Spleen (tissue), 11 donors: Measurements from ENCODE around the gene HMGCL. TPM values are rescaled to one million over a fixed set of nuclear protein-coding genes. Genes with fewer than 3 reads are reported as not detected.
"Not testable (repeated sequence)": the region's sequence is repeated elsewhere in the genome, so short reads cannot be mapped to it uniquely, and the experiment has no call there.

Source experiments
- DNase-seq: peaks from one replicate; pipeline ENCODE4 v3.0.0-alpha.2; 2020
- H3K27ac ChIP-seq, 8 donors: fragments of 200-600 bp; sonication (generic) in 7 of 8; 1 replicate in 4 of 8; 2 replicates in 4 of 8; pipeline versions ENCODE4 v1.5.0 to v1.8.0; 2016 to 2021; ENCODE audit warnings: inconsistent platforms in 4 of 8, mild to moderate bottlenecking in 4 of 8, moderate library complexity in 1 of 8
- H3K27me3 ChIP-seq, 7 donors: fragments of 200-600 bp; sonication (generic) in 6 of 7; replicated peaks in 1 of 7; 1 replicate in 4 of 7; 2 replicates in 3 of 7; pipeline versions ENCODE4 v1.5.0 to v1.8.0; 2016 to 2021; ENCODE audit warnings: inconsistent platforms in 3 of 7, mild to moderate bottlenecking in 1 of 7
- H3K36me3 ChIP-seq, 6 donors: fragments of 200-600 bp; sonication (generic) in 5 of 6; 1 replicate in 4 of 6; 2 replicates in 2 of 6; pipeline versions ENCODE4 v1.5.0 to v1.8.0; 2016 to 2021; ENCODE audit warnings: inconsistent platforms in 2 of 6
- H3K4me1 ChIP-seq, 6 donors: fragments of 200-600 bp; sonication (generic) in 5 of 6; 1 replicate in 3 of 6; 2 replicates in 3 of 6; pipeline versions ENCODE4 v1.5.0 to v1.8.0; 2016 to 2021; ENCODE audit warnings: inconsistent platforms in 3 of 6
- H3K4me3 ChIP-seq, 8 donors: fragments of 200-600 bp; sonication (generic) in 7 of 8; 1 replicate in 4 of 8; 2 replicates in 4 of 8; pipeline versions ENCODE4 v1.5.0 to v1.8.0; 2016 to 2021; ENCODE audit warnings: inconsistent platforms in 4 of 8, mild to moderate bottlenecking in 4 of 8, moderate library complexity in 2 of 8
- H3K9me3 ChIP-seq, 8 donors: fragments of 200-600 bp; sonication (generic) in 7 of 8; 1 replicate in 4 of 8; 2 replicates in 4 of 8; pipeline versions ENCODE4 v1.5.0 to v1.8.0; 2016 to 2021; ENCODE audit warnings: inconsistent platforms in 4 of 8
- POLR2A ChIP-seq, 3 donors: fragments of 450-650 bp; IDR thresholded peaks; one replicate each; pipeline ENCODE4 v1.5.1; 2017; ENCODE audit warnings: antibody characterized with exemption in 3 of 3, mild to moderate bottlenecking in 1 of 3
- POLR2AphosphoS5 ChIP-seq, 3 donors: sonication (generic); formaldehyde crosslinking; IDR thresholded peaks; one replicate each; pipeline ENCODE4 v1.5.1; 2017; ENCODE audit warnings: antibody characterized with exemption in 3 of 3
- WGBS, 5 donors: extraction: QIAGEN DNeasy Blood & Tissue Kit in 3 of 5; methylation state at CpG; one replicate each; pipeline versions ENCODE4 v1.1.5 to v1.1.7; 2013 to 2018; 5-methylcytosine and 5-hydroxymethylcytosine counted together
- intact Hi-C: fragments of 100-400 bp; cut with DNase I; formaldehyde crosslinking; loops from one replicate; pipeline ENCODE4 v1.15.0; 2023; ENCODE audit warnings: low total_unique reads
- polyA plus RNA-seq, 3 donors: library from polyadenylated mRNA; stranded (reverse); fragments of 200-250 nt; gene quantifications; one replicate each; pipeline ENCODE4 v1.2.1, GENCODE V29; 2013
- total RNA-seq, 7 donors: library from RNA; depleted of rRNA in 3 of 7; stranded (reverse); fragments of >200 nt in 3 of 7; fragmentation: NEBNext Ultra II Directional in 4 of 7; extraction: Animal tissue kit (Norgen Biotek cat#: 25700) in 4 of 7; gene quantifications; one replicate each; pipeline versions ENCODE4 v1.1.0 to v1.2.1, GENCODE V29; 2016 to 2021
- TF ChIP-seq, protein P1 (sequence below), 11 experiments: fragments of 200-600 bp in 7 of 11; fragments of 450-650 bp in 4 of 11; sonication (generic) in 4 of 11; IDR thresholded peaks in 8 of 11; conservative IDR thresholded peaks in 3 of 11; 1 replicate in 7 of 11; 2 replicates in 4 of 11; pipeline versions ENCODE4 v1.4.0 to v1.8.0; 2016 to 2021; ENCODE audit warnings: antibody characterized with exemption in 11 of 11, inconsistent platforms in 4 of 11, mild to moderate bottlenecking in 1 of 11
- donor health status: healthy with polysubstance abuse.
- donor health status: DM: no; HTN: no; CAD: no; lungs with moderate emphysema.
- donor health status: DM: no; HTN: no; CAD: no.
- donor health status: Bipolar disorder and iron deficiency.
- donor health status: healthy.
- donor health status: DM: no; HTN: no; CAD: no.
- donor health status: DM: yes; HTN: yes; CAD: no.

Gene HMGCL
- total and polyA plus RNA-seq, 10 donors, result 26.5 to 42.3 (median 34.6) TPM

DNA sequence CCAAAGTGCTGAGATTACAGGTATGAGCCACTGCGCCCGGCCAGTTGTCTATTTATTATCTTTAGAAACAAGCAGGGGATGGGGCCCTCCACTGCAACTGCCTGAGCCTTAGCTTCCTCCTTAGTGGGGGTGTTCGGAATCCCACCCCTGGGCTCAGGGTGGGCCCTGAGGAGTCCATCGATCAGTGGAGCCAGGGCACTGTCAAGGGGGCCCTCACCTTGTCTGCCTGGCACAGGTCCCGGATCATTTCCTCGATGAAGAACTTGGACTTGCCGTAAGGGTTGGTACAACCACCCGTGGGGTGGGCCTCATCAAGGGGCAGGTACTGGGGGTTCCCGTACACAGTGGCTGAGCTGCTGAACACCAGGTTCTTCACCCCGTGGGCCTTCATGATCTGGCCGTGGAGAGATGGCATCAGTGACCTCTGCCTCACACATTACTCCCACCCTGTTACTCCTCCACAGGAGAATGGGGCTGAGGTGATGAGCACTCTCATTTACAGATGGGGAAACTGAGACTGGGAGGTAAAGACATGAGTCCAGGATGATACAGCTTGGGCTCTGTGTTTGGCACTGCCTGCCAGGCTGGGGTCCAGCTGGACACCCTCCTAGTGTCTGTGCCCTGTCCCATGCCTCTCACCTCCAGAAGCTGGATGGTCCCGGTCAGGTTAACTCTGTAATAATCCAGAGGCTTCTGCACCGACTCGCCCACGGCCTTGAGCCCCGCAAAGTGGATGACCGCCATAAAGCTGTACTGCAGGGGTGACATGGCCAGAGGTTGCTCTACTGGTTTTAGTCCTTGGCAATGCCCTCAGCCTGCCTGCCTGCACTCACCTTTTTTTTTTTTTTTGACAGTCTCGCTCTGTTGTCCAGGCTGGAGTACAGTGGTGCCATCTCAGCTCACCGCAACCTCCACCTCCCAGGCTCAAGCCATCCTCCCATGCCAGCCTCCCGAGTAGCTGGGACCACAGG is 27.5 kb downstream of the HMGCL start:
- TF ChIP-seq, protein P1, sequence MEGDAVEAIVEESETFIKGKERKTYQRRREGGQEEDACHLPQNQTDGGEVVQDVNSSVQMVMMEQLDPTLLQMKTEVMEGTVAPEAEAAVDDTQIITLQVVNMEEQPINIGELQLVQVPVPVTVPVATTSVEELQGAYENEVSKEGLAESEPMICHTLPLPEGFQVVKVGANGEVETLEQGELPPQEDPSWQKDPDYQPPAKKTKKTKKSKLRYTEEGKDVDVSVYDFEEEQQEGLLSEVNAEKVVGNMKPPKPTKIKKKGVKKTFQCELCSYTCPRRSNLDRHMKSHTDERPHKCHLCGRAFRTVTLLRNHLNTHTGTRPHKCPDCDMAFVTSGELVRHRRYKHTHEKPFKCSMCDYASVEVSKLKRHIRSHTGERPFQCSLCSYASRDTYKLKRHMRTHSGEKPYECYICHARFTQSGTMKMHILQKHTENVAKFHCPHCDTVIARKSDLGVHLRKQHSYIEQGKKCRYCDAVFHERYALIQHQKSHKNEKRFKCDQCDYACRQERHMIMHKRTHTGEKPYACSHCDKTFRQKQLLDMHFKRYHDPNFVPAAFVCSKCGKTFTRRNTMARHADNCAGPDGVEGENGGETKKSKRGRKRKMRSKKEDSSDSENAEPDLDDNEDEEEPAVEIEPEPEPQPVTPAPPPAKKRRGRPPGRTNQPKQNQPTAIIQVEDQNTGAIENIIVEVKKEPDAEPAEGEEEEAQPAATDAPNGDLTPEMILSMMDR (IDR thresholded peaks at IDR 0.05 in 8 of 11, conservative IDR thresholded peaks at IDR 0.05 in 3 of 11), result no peak
- TF ChIP-seq POLR2AphosphoS5 (IDR thresholded peaks at IDR 0.05), result peak in 2 of 3 donors; percentile 6 to 14
- peaks cover 0 to 66% (median 47%) of the 10 kb centered on the region in 6 donors for H3K36me3 ChIP-seq
- intact Hi-C loops, result no loop called here
- H3K27me3 ChIP-seq, result no peaks in the 10 kb centered on the region
- H3K9me3 ChIP-seq, result no peaks in the 10 kb centered on the region
- H3K4me1 ChIP-seq, result peaks cover 5 to 87% (median 51%) of the 10 kb centered on the region in 6 donors
- H3K4me3 ChIP-seq, result no peak overlapping the region
- H3K27ac ChIP-seq, result peak overlapping the region in 4 of 8 donors; percentile 94 to 97 (median 96)
- 79 to 90% (median 89%) methylated on average over 19 to 20 of the region's 20 CpGs for WGBS, 5 donors
- peak; percentile 69 for DNase-seq

DNA sequence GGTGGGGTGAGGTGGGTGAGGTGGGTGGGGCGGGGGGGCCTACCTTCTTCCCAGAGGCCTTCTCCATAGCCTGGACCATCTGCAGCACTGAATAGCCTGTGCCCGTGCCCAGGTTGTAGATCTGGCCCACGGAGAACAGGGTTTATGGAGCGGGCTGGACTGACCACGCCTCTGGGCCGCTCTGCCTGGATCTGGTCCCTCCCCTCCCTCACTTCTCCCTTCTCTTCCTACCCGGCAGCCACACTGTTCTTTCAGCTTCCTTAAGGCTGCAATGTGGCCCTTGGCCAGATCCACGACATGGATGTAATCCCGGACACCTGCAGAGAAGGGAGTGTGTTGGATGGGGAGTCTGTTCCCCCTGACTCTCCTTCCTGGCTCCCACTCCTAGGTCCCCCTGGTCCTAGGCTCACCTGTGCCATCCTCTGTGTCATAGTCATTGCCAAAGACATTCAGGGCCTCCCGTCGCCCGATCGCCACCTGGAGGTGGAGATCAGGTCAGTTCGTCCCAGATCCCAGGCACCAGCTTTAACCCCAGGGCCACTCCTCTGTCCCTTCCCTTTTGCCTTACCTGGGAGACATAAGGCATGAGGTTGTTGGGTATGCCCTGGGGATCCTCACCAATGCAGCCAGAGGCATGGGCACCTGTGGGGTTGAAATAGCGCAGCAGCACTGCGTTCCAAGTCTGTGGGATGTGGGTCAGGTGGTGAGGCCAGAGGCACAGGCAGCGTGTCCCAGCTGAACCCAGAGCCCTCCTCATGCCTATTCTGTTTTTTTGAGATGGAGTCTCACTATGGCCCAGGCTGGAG is 28.6 kb downstream of the HMGCL start:
- WGBS, 5 donors, result 76 to 90% (median 84%) methylated on average over 16 to 17 of the region's 17 CpGs

DNA sequence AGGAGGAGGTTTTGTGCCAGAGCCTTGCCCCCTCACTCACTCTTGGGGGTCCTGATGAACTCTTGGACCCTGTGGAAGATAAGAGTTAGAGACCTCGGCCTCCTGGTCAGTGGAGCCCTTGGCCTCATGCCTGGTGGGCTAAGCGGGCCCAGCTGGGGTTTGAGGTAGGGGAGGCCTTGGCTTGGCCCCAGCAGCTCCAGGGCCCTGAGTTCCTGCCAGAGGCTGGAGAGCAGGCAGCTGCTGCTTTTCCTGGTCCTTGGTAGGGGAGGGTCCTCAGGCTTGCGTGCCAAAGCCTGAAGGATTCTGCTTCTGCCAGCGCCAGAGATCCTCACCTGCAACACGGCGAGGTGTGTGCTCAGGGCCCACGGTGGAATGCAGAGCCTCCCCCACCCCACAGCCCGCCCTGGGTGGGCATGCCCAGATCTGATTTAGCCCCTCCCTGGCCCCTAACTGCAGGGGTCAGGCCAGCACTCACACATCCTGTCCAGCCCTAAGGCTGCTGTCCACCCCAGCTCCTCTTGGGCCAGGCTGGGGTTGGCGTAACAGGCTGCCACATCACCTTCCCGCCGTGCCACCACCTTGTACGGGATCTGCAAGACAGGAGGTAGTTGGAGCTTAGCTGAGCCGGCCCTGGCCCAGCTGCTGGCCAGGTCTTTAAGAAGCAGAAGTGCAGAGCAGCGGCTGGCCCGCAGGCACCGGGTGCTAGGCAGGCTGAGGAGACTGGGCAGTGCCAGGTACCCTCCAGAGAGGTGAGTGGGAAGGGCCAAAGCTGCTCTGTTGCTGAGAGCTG is 29.4 kb downstream of the HMGCL start:
- H3K27me3 ChIP-seq, result no peaks in the 10 kb centered on the region
- no peak overlapping the region for H3K4me3 ChIP-seq
- 71 to 90% (median 83%) methylated on average over 16 of the region's 16 CpGs for WGBS, 5 donors
- intact Hi-C loops, result no loop called here
- DNase-seq, result peak; percentile 77
- H3K9me3 ChIP-seq, result no peaks in the 10 kb centered on the region
- peak overlapping the region in 6 of 8 donors; percentile 14 to 97 (median 33) for H3K27ac ChIP-seq
- H3K4me1 ChIP-seq, result peaks cover 8 to 88% (median 53%) of the 10 kb centered on the region in 6 donors
- no peak for TF ChIP-seq POLR2A (IDR thresholded peaks at IDR 0.05)
- peak in 2 of 3 donors; percentile 54 to 61 for TF ChIP-seq POLR2AphosphoS5 (IDR thresholded peaks at IDR 0.05)
- peaks cover 0 to 67% (median 46%) of the 10 kb centered on the region in 6 donors for H3K36me3 ChIP-seq

More for the DNA sequence above, 28.6 kb downstream of the HMGCL start:
- no peaks in the 10 kb centered on the region for H3K9me3 ChIP-seq
- peaks cover 13 to 90% (median 58%) of the 10 kb centered on the region in 6 donors for H3K4me1 ChIP-seq
- H3K27ac ChIP-seq, result peak overlapping the region in 4 of 8 donors; percentile 23 to 97 (median 38)
- H3K4me3 ChIP-seq, result no peak overlapping the region
- H3K36me3 ChIP-seq, result peaks cover 0 to 67% (median 46%) of the 10 kb centered on the region in 6 donors
- no peaks in the 10 kb centered on the region for H3K27me3 ChIP-seq
- peak; percentile 71 for DNase-seq
- no peak for TF ChIP-seq POLR2A (IDR thresholded peaks at IDR 0.05)
- TF ChIP-seq, protein P1 (IDR thresholded peaks at IDR 0.05 in 8 of 11, conservative IDR thresholded peaks at IDR 0.05 in 3 of 11), result no peak
- TF ChIP-seq POLR2AphosphoS5 (IDR thresholded peaks at IDR 0.05), result peak in 2 of 3 donors; percentile 9 to 16
- intact Hi-C loops, result no loop called here

DNA sequence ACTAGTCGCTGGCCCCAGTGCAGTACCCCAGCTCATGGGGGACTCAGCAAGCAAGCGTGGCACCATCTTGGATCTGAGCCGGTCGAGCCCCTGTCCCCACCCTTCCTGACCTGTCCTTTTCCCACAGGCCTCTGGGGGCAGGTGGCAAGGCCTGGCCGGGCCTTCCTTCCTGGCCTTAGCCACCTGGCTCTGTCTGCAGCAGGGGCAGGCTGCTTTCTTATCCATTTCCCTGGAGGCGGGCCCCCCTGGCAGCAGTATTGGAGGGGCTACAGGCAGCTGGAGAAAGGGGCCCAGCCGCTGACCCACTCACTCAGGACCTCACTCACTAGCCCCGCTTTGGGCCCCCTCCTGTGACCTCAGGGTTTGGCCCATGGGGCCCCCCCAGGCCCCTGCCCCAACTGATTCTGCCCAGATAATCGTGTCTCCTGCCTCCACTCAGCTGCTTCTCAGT is 30.5 kb downstream of the HMGCL start:
- H3K4me3 ChIP-seq, H3K9me3 ChIP-seq, intact Hi-C loops, H3K27me3 ChIP-seq: not testable (repeated sequence)
- DNase-seq, result peak; percentile 70
- WGBS, 5 donors, result 73 to 88% (median 80%) methylated on average over 5 to 9 of the region's 9 CpGs
- H3K27ac ChIP-seq, result peak overlapping the region in 2 of 8 donors; percentile 23 to 88
- H3K36me3 ChIP-seq, result peaks cover 0 to 67% (median 46%) of the 10 kb centered on the region in 6 donors
- peaks cover 16 to 90% (median 56%) of the 10 kb centered on the region in 6 donors for H3K4me1 ChIP-seq
